Breast epithelium (tissue), 4 donors: ENCODE results near the gene ATP10B. TPM values are rescaled to one million over a fixed set of nuclear protein-coding genes. Genes with fewer than 3 reads are reported as not detected.

Source experiments
- DNase-seq, 2 donors: peaks; one replicate each; pipeline ENCODE4 v3.0.0-alpha.2; 2019; ENCODE audit warnings: low spot score in 2 of 2
- H3K27ac ChIP-seq, 2 donors: fragments of 200-600 bp; sonication (generic) in 1 of 2; one replicate each; pipeline ENCODE4 v1.5.1; 2016 to 2019; ENCODE audit warnings: mild to moderate bottlenecking in 1 of 2
- H3K27me3 ChIP-seq, 2 donors: fragments of 200-600 bp; sonication (generic) in 1 of 2; one replicate each; pipeline versions ENCODE4 v1.5.1 to v1.6.0; 2017 to 2019; ENCODE audit warnings: control low read depth in 1 of 2, mild to moderate bottlenecking in 1 of 2
- H3K36me3 ChIP-seq: fragments of 200-600 bp; one replicate; pipeline ENCODE4 v1.5.1; 2019
- H3K4me1 ChIP-seq, 2 donors: fragments of 200-600 bp; sonication (generic); one replicate each; pipeline ENCODE4 v1.5.1; 2016 to 2019; ENCODE audit warnings: control low read depth in 1 of 2
- H3K4me3 ChIP-seq, 3 donors: fragments of 200-600 bp; sonication (generic); 1 replicate in 2 of 3; 2 replicates in 1 of 3; pipeline ENCODE4 v1.5.1; 2016 to 2019; ENCODE audit warnings: mild to moderate bottlenecking in 3 of 3, moderate library complexity in 2 of 3
- H3K9me3 ChIP-seq, 2 donors: fragments of 200-600 bp; sonication (generic) in 1 of 2; one replicate each; pipeline ENCODE4 v1.5.1; 2016 to 2019; ENCODE audit warnings: control low read depth in 1 of 2
- POLR2A ChIP-seq: fragments of 450-650 bp; IDR thresholded peaks from one replicate; pipeline ENCODE4 v1.6.1; 2016; ENCODE audit warnings: antibody characterized with exemption, mild to moderate bottlenecking, moderate library complexity
- POLR2AphosphoS5 ChIP-seq, 3 donors: sonication (generic); formaldehyde crosslinking; IDR thresholded peaks; one replicate each; pipeline ENCODE4 v1.6.1; 2017; ENCODE audit warnings: antibody characterized with exemption in 3 of 3
- intact Hi-C: fragments of 100-400 bp; cut with DNase I; formaldehyde crosslinking; loops from one replicate; pipeline ENCODE4 v1.15.1; 2023; ENCODE audit warnings: low total_unique reads
- total RNA-seq, 3 donors: library from RNA; depleted of rRNA; stranded (reverse); fragments of >200 nt; gene quantifications; one replicate each; pipeline ENCODE4 v1.1.0, GENCODE V29; 2016
- TF ChIP-seq, protein P1 (sequence below), 3 donors: fragments of 450-650 bp; IDR thresholded peaks; one replicate each; pipeline ENCODE4 v1.5.1; 2016 to 2017; ENCODE audit warnings: antibody characterized with exemption in 3 of 3, mild to moderate bottlenecking in 3 of 3, moderate library complexity in 3 of 3

Gene ATP10B
- total RNA-seq, 3 donors from 2014 or later = under 0.01 to 2.9 TPM; not detected in 1

DNA sequence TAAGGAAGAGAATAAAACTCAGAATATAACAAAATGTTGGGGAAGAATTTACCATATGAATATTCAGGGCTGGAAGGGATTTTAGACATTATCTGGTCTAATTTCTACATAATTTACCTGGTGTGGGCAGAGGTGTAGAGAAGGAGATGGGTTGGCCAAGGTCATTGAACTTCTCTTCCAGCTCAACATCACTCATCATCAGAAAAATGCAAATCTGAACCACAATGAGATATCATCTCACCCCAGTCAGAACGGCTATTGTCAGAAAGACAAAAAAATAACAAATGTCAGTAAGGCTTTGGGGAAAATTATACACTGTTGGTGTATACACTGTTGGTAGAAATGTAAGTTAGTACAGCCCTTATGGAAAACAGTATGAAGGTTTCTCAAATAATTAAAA is 308.6 kb downstream of the ATP10B start:
- Histone ChIP-seq H3K4me3 (no peak overlapping the region), H3K36me3 (no peaks in the 10 kb centered on the region), H3K4me1 (no peaks in the 10 kb centered on the region), H3K27ac (no peak overlapping the region), H3K27me3 (no peaks in the 10 kb centered on the region), H3K9me3 (peaks cover 0 to 6% of the 10 kb centered on the region in 2 donors)
- intact Hi-C loops = no loop called here
- no peak for DNase-seq
- TF ChIP-seq, protein P1, sequence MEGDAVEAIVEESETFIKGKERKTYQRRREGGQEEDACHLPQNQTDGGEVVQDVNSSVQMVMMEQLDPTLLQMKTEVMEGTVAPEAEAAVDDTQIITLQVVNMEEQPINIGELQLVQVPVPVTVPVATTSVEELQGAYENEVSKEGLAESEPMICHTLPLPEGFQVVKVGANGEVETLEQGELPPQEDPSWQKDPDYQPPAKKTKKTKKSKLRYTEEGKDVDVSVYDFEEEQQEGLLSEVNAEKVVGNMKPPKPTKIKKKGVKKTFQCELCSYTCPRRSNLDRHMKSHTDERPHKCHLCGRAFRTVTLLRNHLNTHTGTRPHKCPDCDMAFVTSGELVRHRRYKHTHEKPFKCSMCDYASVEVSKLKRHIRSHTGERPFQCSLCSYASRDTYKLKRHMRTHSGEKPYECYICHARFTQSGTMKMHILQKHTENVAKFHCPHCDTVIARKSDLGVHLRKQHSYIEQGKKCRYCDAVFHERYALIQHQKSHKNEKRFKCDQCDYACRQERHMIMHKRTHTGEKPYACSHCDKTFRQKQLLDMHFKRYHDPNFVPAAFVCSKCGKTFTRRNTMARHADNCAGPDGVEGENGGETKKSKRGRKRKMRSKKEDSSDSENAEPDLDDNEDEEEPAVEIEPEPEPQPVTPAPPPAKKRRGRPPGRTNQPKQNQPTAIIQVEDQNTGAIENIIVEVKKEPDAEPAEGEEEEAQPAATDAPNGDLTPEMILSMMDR (IDR thresholded peaks at IDR 0.05) = no peak

DNA sequence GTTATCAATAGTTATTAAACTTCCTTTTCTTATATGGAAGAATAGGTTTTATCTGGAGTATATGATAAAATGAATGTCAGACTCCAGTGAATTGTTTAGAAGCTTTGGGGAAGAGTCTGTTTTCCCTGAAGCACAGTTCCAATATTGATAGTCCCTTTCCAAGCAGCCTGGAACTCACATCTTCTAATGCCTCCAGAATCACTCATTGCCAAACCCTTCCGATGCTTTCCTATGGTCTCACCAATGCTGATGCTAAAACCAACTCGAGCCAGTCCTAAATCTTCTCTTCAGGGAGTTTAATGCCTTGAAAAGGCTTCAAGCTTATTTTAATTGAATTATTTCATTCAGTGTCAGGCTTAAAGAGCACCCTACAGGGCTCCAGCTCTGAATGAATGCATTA is 309.2 kb downstream of the ATP10B start:
- peaks cover 0 to 6% of the 10 kb centered on the region in 2 donors for H3K9me3 ChIP-seq
- no peaks in the 10 kb centered on the region for H3K36me3 ChIP-seq
- TF ChIP-seq POLR2A (no peak), POLR2AphosphoS5 (IDR thresholded peaks at IDR 0.05) (no peak)
- TF ChIP-seq, protein P1 (IDR thresholded peaks at IDR 0.05) = no peak
- intact Hi-C loops = no loop called here
- no peak overlapping the region for H3K27ac ChIP-seq
- H3K27me3 ChIP-seq = no peaks in the 10 kb centered on the region
- no peak overlapping the region for H3K4me3 ChIP-seq
- no peak for DNase-seq
- no peaks in the 10 kb centered on the region for H3K4me1 ChIP-seq

DNA sequence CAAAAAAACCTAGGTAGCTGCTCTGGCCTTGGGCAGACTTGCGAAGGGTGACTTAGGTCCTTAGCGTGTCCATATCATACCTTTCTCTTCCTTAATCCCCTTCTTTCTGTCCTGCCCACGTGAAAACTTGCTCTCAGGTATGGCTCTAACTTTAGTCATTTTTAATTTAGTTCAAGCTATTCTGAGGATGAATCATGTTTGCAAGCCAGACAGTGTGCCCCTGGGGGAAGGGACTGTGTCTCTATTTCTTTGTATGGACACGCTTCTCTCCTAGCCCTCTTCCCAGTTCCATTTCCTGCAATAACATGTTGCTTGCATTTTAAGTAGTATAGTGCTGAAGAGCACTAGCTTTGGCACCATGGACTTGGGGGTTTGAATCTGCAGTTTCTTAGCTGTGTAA is 309.7 kb downstream of the ATP10B start:
- Histone ChIP-seq H3K36me3 (no peaks in the 10 kb centered on the region), H3K27ac (no peak overlapping the region), H3K4me1 (no peaks in the 10 kb centered on the region), H3K4me3 (no peak overlapping the region), H3K9me3 (peaks cover 0 to 2% of the 10 kb centered on the region in 2 donors), H3K27me3 (no peaks in the 10 kb centered on the region)
- intact Hi-C loops = no loop called here
- no peak for DNase-seq
- TF ChIP-seq POLR2AphosphoS5 (IDR thresholded peaks at IDR 0.05) (no peak), POLR2A (no peak)
- TF ChIP-seq, protein P1 (IDR thresholded peaks at IDR 0.05) = no peak

DNA sequence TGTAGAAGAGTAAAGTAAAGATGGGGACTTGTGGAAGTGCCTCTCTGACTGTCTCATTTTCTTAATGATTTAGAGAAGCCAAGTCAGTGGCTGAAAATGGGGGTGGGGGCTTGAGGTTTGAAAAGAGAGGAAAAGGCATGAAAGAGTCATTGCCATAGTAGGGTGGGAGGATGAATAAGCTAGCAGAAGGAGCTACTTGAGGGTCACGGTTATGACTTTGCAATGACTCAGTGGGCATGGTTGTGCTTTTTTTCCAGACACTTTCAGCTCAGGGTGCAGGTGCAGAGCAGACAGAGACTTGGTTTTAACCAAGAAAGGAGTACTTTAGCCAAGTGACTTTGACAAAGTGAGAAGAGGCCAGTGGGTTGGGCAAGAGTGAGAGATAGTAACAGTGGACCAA is 312.6 kb downstream of the ATP10B start:
- intact Hi-C loops = no loop called here
- no peaks in the 10 kb centered on the region for H3K36me3 ChIP-seq
- H3K9me3 ChIP-seq = no peaks in the 10 kb centered on the region
- H3K27ac ChIP-seq = no peak overlapping the region
- H3K4me1 ChIP-seq = no peaks in the 10 kb centered on the region
- H3K4me3 ChIP-seq = no peak overlapping the region
- DNase-seq = no peak
- H3K27me3 ChIP-seq = no peaks in the 10 kb centered on the region
- no peak for TF ChIP-seq POLR2AphosphoS5 (IDR thresholded peaks at IDR 0.05)
- TF ChIP-seq, protein P1 (IDR thresholded peaks at IDR 0.05) = no peak
- no peak for TF ChIP-seq POLR2A

DNA sequence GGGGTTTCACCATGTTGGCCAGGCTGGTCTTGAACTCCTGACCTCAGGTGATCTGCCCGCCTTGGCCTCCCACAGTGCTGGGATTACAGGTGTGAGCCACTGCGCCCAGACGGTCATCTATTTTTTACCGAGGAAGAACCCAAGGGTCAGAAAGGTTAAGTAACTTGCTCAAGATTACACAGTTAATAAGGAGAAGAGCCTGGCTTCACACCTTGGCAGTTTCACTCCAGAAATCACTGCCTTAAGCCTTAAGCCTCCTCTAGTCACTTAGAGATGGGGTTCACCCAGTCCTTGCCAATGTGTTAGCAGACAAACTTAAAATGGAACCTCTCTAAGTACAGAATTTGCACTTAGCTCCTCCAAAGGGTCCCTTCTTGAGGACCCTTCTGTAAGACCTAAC is 314.1 kb downstream of the ATP10B start:
- H3K27ac ChIP-seq = no peak overlapping the region
- H3K4me1 ChIP-seq = no peaks in the 10 kb centered on the region
- intact Hi-C loops = no loop called here
- H3K27me3 ChIP-seq = no peaks in the 10 kb centered on the region
- no peak overlapping the region for H3K4me3 ChIP-seq
- no peaks in the 10 kb centered on the region for H3K9me3 ChIP-seq
- DNase-seq = no peak
- TF ChIP-seq POLR2A (no peak), POLR2AphosphoS5 (IDR thresholded peaks at IDR 0.05) (no peak)
- TF ChIP-seq, protein P1 (IDR thresholded peaks at IDR 0.05) = no peak
- H3K36me3 ChIP-seq = no peaks in the 10 kb centered on the region
